ENCODE results near the gene LOXL4. TPM values are rescaled to one million over a fixed set of nuclear protein-coding genes. Genes with fewer than 3 reads are reported as not detected.

LOXL4 gene
- total and polyA plus RNA-seq, 2 donors = 0.99 to 3.6 TPM

GRCh38 chr10:98299341-98299740, 31.3 kb upstream of the LOXL4 start:
- no peaks in the 10 kb centered on the region for H3K36me3 ChIP-seq (ENCODE audit: control insufficient read depth in 2 of 2, insufficient read depth in 2 of 2, low read length in 1 of 2)
- peaks cover 0 to 15% of the 10 kb centered on the region in 2 donors for H3K27me3 ChIP-seq (ENCODE audit: control insufficient read depth in 2 of 2, insufficient read depth in 1 of 2, low read length in 1 of 2)
- peaks cover 0 to 6% of the 10 kb centered on the region in 2 donors for H3K4me1 ChIP-seq (ENCODE audit: control insufficient read depth in 2 of 2, insufficient read depth in 2 of 2, low read length in 2 of 2)
- WGBS = 71% methylated on average over 9 of the region's 9 CpGs
- no peak for DNase-seq (ENCODE audit: low read depth in 6 of 9, low spot score in 9 of 9)
- H3K9me3 ChIP-seq (ENCODE audit: control insufficient read depth in 2 of 2, insufficient read depth in 1 of 2, low read length in 1 of 2) = no peaks in the 10 kb centered on the region
- no peak overlapping the region for H3K27ac ChIP-seq (ENCODE audit: low read depth in 1 of 2, low read length in 1 of 2)
- no peak overlapping the region for H3K4me3 ChIP-seq (ENCODE audit: low read length in 2 of 2)

GRCh38 chr10:98296524-98296923, 28.5 kb upstream of the LOXL4 start:
- H3K4me1 ChIP-seq (ENCODE audit: control insufficient read depth in 2 of 2, insufficient read depth in 2 of 2, low read length in 2 of 2) = peaks cover 0 to 9% of the 10 kb centered on the region in 2 donors
- H3K9me3 ChIP-seq (ENCODE audit: control insufficient read depth in 2 of 2, insufficient read depth in 1 of 2, low read length in 1 of 2) = no peaks in the 10 kb centered on the region
- peak in 1 of 9 donors; percentile 22 for DNase-seq (ENCODE audit: low read depth in 6 of 9, low spot score in 9 of 9)
- no peaks in the 10 kb centered on the region for H3K36me3 ChIP-seq (ENCODE audit: control insufficient read depth in 2 of 2, insufficient read depth in 2 of 2, low read length in 1 of 2)
- peak overlapping the region in 1 of 2 donors; percentile 58 for H3K27ac ChIP-seq (ENCODE audit: low read depth in 1 of 2, low read length in 1 of 2)
- H3K27me3 ChIP-seq (ENCODE audit: control insufficient read depth in 2 of 2, insufficient read depth in 1 of 2, low read length in 1 of 2) = peaks cover 0 to 4% of the 10 kb centered on the region in 2 donors
- no peak overlapping the region for H3K4me3 ChIP-seq (ENCODE audit: low read length in 2 of 2)
- 83% methylated on average over 1 of the region's 1 CpG for WGBS

- Histone ChIP-seq H3K27ac (ENCODE audit: low read depth in 1 of 2, low read length in 1 of 2) (peak overlapping the region in 1 of 2 donors; percentile 58), H3K4me3 (ENCODE audit: low read length in 2 of 2) (no peak overlapping the region), H3K9me3 (ENCODE audit: control insufficient read depth in 2 of 2, insufficient read depth in 1 of 2, low read length in 1 of 2) (no peaks in the 10 kb centered on the region), H3K27me3 (ENCODE audit: control insufficient read depth in 2 of 2, insufficient read depth in 1 of 2, low read length in 1 of 2) (peaks cover 0 to 3% of the 10 kb centered on the region in 2 donors), H3K36me3 (ENCODE audit: control insufficient read depth in 2 of 2, insufficient read depth in 2 of 2, low read length in 1 of 2) (no peaks in the 10 kb centered on the region), H3K4me1 (ENCODE audit: control insufficient read depth in 2 of 2, insufficient read depth in 2 of 2, low read length in 2 of 2) (peaks cover 0 to 9% of the 10 kb centered on the region in 2 donors)
- WGBS = 44% methylated on average over 5 of the region's 5 CpGs
- DNase-seq (ENCODE audit: low read depth in 6 of 9, low spot score in 9 of 9) = no peak
Measured at GRCh38 chr10:98295907-98296306, 27.9 kb upstream of the LOXL4 start.

GRCh38 chr10:98295401-98295811, 27.4 kb upstream of the LOXL4 start:
- Histone ChIP-seq H3K27me3 (ENCODE audit: control insufficient read depth in 2 of 2, insufficient read depth in 1 of 2, low read length in 1 of 2) (no peaks in the 10 kb centered on the region), H3K4me3 (ENCODE audit: low read length in 2 of 2) (no peak overlapping the region), H3K4me1 (ENCODE audit: control insufficient read depth in 2 of 2, insufficient read depth in 2 of 2, low read length in 2 of 2) (peaks cover 0 to 9% of the 10 kb centered on the region in 2 donors), H3K9me3 (ENCODE audit: control insufficient read depth in 2 of 2, insufficient read depth in 1 of 2, low read length in 1 of 2) (no peaks in the 10 kb centered on the region), H3K27ac (ENCODE audit: low read depth in 1 of 2, low read length in 1 of 2) (no peak overlapping the region), H3K36me3 (ENCODE audit: control insufficient read depth in 2 of 2, insufficient read depth in 2 of 2, low read length in 1 of 2) (no peaks in the 10 kb centered on the region)
- peak in 1 of 9 donors; percentile 10 for DNase-seq (ENCODE audit: low read depth in 6 of 9, low spot score in 9 of 9)
- WGBS = 61% methylated on average over 4 of the region's 4 CpGs

GRCh38 chr10:98294270-98294627, 26.3 kb upstream of the LOXL4 start:
- no peak overlapping the region for H3K27ac ChIP-seq (ENCODE audit: low read depth in 1 of 2, low read length in 1 of 2)
- DNase-seq (ENCODE audit: low read depth in 6 of 9, low spot score in 9 of 9) = no peak
- H3K36me3 ChIP-seq (ENCODE audit: control insufficient read depth in 2 of 2, insufficient read depth in 2 of 2, low read length in 1 of 2) = no peaks in the 10 kb centered on the region
- H3K27me3 ChIP-seq (ENCODE audit: control insufficient read depth in 2 of 2, insufficient read depth in 1 of 2, low read length in 1 of 2) = peaks cover 0 to 2% of the 10 kb centered on the region in 2 donors
- 90% methylated on average over 3 of the region's 3 CpGs for WGBS
- H3K9me3 ChIP-seq (ENCODE audit: control insufficient read depth in 2 of 2, insufficient read depth in 1 of 2, low read length in 1 of 2) = no peaks in the 10 kb centered on the region
- peaks cover 0 to 9% of the 10 kb centered on the region in 2 donors for H3K4me1 ChIP-seq (ENCODE audit: control insufficient read depth in 2 of 2, insufficient read depth in 2 of 2, low read length in 2 of 2)
- H3K4me3 ChIP-seq (ENCODE audit: low read length in 2 of 2) = no peak overlapping the region

- 63% methylated on average over 8 of the region's 8 CpGs for WGBS
- Histone ChIP-seq H3K27me3 (ENCODE audit: control insufficient read depth in 2 of 2, insufficient read depth in 1 of 2, low read length in 1 of 2) (peaks cover 0 to 2% of the 10 kb centered on the region in 2 donors), H3K9me3 (ENCODE audit: control insufficient read depth in 2 of 2, insufficient read depth in 1 of 2, low read length in 1 of 2) (no peaks in the 10 kb centered on the region), H3K4me3 (ENCODE audit: low read length in 2 of 2) (no peak overlapping the region), H3K36me3 (ENCODE audit: control insufficient read depth in 2 of 2, insufficient read depth in 2 of 2, low read length in 1 of 2) (no peaks in the 10 kb centered on the region), H3K4me1 (ENCODE audit: control insufficient read depth in 2 of 2, insufficient read depth in 2 of 2, low read length in 2 of 2) (peaks cover 0 to 9% of the 10 kb centered on the region in 2 donors), H3K27ac (ENCODE audit: low read depth in 1 of 2, low read length in 1 of 2) (peak overlapping the region in 1 of 2 donors; percentile 20)
- DNase-seq (ENCODE audit: low read depth in 6 of 9, low spot score in 9 of 9) = no peak
Measured at GRCh38 chr10:98293550-98294269, 25.7 kb upstream of the LOXL4 start.

GRCh38 chr10:98292971-98293370, 25.0 kb upstream of the LOXL4 start:
- DNase-seq (ENCODE audit: low read depth in 6 of 9, low spot score in 9 of 9) = no peak
- WGBS = 91% methylated on average over 4 of the region's 4 CpGs
- no peak overlapping the region for H3K27ac ChIP-seq (ENCODE audit: low read depth in 1 of 2, low read length in 1 of 2)

GRCh38 chr10:98289802-98290209, 21.8 kb upstream of the LOXL4 start:
- no peak overlapping the region for H3K27ac ChIP-seq (ENCODE audit: low read depth in 1 of 2, low read length in 1 of 2)
- H3K9me3 ChIP-seq (ENCODE audit: control insufficient read depth in 2 of 2, insufficient read depth in 1 of 2, low read length in 1 of 2) = no peaks in the 10 kb centered on the region
- H3K4me3 ChIP-seq (ENCODE audit: low read length in 2 of 2) = no peak overlapping the region
- WGBS = 90% methylated on average over 10 of the region's 10 CpGs
- no peak for DNase-seq (ENCODE audit: low read depth in 6 of 9, low spot score in 9 of 9)
- no peaks in the 10 kb centered on the region for H3K36me3 ChIP-seq (ENCODE audit: control insufficient read depth in 2 of 2, insufficient read depth in 2 of 2, low read length in 1 of 2)
- peaks cover 0 to 3% of the 10 kb centered on the region in 2 donors for H3K4me1 ChIP-seq (ENCODE audit: control insufficient read depth in 2 of 2, insufficient read depth in 2 of 2, low read length in 2 of 2)
- peaks cover 0 to 2% of the 10 kb centered on the region in 2 donors for H3K27me3 ChIP-seq (ENCODE audit: control insufficient read depth in 2 of 2, insufficient read depth in 1 of 2, low read length in 1 of 2)

More at GRCh38 chr10:98292971-98293370, 25.0 kb upstream of the LOXL4 start:
- peaks cover 0 to 2% of the 10 kb centered on the region in 2 donors for H3K27me3 ChIP-seq (ENCODE audit: control insufficient read depth in 2 of 2, insufficient read depth in 1 of 2, low read length in 1 of 2)
- no peaks in the 10 kb centered on the region for H3K36me3 ChIP-seq (ENCODE audit: control insufficient read depth in 2 of 2, insufficient read depth in 2 of 2, low read length in 1 of 2)
- H3K4me1 ChIP-seq (ENCODE audit: control insufficient read depth in 2 of 2, insufficient read depth in 2 of 2, low read length in 2 of 2) = peaks cover 0 to 9% of the 10 kb centered on the region in 2 donors
- H3K4me3 ChIP-seq (ENCODE audit: low read length in 2 of 2) = no peak overlapping the region
- H3K9me3 ChIP-seq (ENCODE audit: control insufficient read depth in 2 of 2, insufficient read depth in 1 of 2, low read length in 1 of 2) = no peaks in the 10 kb centered on the region

- Histone ChIP-seq H3K4me3 (ENCODE audit: low read length in 2 of 2) (no peak overlapping the region), H3K27me3 (ENCODE audit: control insufficient read depth in 2 of 2, insufficient read depth in 1 of 2, low read length in 1 of 2) (peaks cover 0 to 2% of the 10 kb centered on the region in 2 donors), H3K36me3 (ENCODE audit: control insufficient read depth in 2 of 2, insufficient read depth in 2 of 2, low read length in 1 of 2) (no peaks in the 10 kb centered on the region), H3K27ac (ENCODE audit: low read depth in 1 of 2, low read length in 1 of 2) (no peak overlapping the region), H3K4me1 (ENCODE audit: control insufficient read depth in 2 of 2, insufficient read depth in 2 of 2, low read length in 2 of 2) (no peaks in the 10 kb centered on the region), H3K9me3 (ENCODE audit: control insufficient read depth in 2 of 2, insufficient read depth in 1 of 2, low read length in 1 of 2) (no peaks in the 10 kb centered on the region)
- WGBS = 96% methylated on average over 5 of the region's 5 CpGs
- no peak for DNase-seq (ENCODE audit: low read depth in 6 of 9, low spot score in 9 of 9)
Measured at GRCh38 chr10:98287321-98287720, 19.3 kb upstream of the LOXL4 start.
